Non-pigmented ciliary epithelial cell (primary cell): ENCODE measurements around the gene DOHH.

Experiments
- DNase-seq: peaks from one replicate; pipeline ENCODE4 v3.0.0-alpha.2; 2010; ENCODE audit warnings: low read depth

The DOHH gene

DNA sequence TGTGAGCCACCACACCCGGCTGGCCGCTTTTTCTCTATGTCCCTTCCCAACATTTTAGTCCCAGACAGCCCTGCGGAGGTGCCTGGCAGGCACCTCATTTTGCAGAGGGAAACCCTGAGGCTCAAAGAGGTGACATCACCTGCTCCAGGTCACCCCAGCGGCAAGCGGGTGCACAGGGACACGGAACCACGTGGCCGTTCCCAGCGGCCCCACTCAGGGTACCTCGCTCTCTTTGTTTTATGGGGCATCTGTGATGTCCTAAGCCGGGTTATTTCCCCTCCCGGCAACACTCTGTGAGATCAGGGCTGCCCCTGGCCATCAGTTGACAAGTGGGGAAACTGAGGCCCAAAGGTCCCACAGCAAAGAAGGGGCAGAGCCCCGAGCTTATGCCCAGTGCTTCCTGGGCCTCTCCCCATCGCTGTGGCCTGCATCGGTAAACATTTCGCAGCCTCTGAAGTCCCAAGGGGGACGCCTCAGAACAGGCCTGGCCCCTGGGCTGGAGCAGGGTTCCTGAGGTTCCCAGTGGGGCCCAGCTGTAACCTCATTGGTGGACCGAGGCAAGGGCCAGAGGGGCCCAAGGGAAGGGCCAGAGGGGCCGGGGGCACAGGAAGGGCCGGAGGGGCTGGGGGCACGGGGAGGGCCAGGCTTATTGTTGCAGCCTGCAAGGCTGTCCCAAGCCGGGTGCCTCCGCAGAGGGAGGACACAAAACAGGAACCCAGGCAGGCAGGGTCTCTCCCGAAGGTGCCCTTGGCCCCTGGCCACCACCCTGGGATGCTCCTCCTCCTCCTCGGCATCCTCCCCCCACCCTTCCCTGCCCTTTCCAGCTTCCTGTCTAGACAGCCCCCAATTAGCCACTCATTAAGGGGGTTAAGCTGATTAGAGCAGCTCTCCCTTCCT, 59.1 kb downstream of the DOHH start:
- DNase-seq: no peak
